ENCODE results near the gene KRTAP5-3.
A peak's percentile ranks its signal among the peaks of the same experiment; 100 is the strongest.
"Not testable (repeated sequence)": the region's sequence is repeated elsewhere in the genome, so short reads cannot be mapped to it uniquely, and the experiment has no call there.

The KRTAP5-3 gene

DNA sequence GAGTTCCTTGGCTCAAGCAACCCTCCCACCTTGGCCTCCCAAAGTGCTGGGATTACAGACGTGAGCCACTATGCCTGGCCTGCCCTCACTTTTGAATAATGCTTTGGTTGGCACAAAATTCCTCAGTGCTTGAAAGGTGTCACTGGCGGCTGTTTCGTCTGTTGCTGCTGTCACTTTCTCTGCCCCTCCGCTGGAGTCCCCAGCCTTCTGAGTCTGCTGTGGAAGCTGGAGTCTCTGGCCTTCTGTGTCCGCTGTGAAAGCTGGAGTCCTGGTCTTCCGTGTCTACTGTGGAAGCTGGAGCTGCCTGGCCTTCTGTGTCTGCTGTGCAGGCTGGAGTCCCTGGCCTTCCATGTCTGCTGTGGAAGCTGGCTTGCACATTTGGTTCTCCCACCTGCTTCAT, 18.3 kb downstream of the KRTAP5-3 start:
- Histone ChIP-seq H3K9ac (ENCODE audit: low read depth, low read length, poor library complexity, severe bottlenecking) (no peak overlapping the region), H3K36me3 (ENCODE audit: insufficient read depth, low read length) (no peaks in the 10 kb centered on the region), H3K79me2 (ENCODE audit: insufficient read depth, low read length) (no peaks in the 10 kb centered on the region), H2AFZ (ENCODE audit: low read length) (no peak overlapping the region), H3F3A (ENCODE audit: low read depth) (no peaks in the 10 kb centered on the region), H3K4me2 (ENCODE audit: low read depth, low read length, poor library complexity, severe bottlenecking) (no peak overlapping the region), H3K4me3 (ENCODE audit: low read length, poor library complexity, severe bottlenecking) (no peak overlapping the region), H3K9me2 (replicated peaks; ENCODE audit: low read depth, low read length) (no peaks in the 10 kb centered on the region), H4K20me1 (ENCODE audit: insufficient read depth, low read length, poor library complexity, severe bottlenecking) (no peaks in the 10 kb centered on the region), H3K9me3 (ENCODE audit: insufficient read depth, low read depth, low read length) (no peaks in the 10 kb centered on the region), H3K27me3 (ENCODE audit: insufficient read depth, low read length, poor library complexity, severe bottlenecking) (no peaks in the 10 kb centered on the region), H3K4me1 (ENCODE audit: insufficient read depth, low read length, poor library complexity, severe bottlenecking) (no peaks in the 10 kb centered on the region)
- no peak for TF ChIP-seq EZH2phosphoT487 (IDR thresholded peaks at IDR 0.05; ENCODE audit: borderline replicate concordance)
- TF ChIP-seq CTCF (conservative IDR thresholded peaks at IDR 0.05; ENCODE audit: low read length): no peak

GRCh38 chr11:1589191-1589963, 18.9 kb downstream of the KRTAP5-3 start:
- not testable (repeated sequence) for H3K4me3 ChIP-seq (ENCODE audit: low read length, poor library complexity, severe bottlenecking); H3K4me2 ChIP-seq (ENCODE audit: low read depth, low read length, poor library complexity, severe bottlenecking); H3F3A ChIP-seq (ENCODE audit: low read depth); H3K27me3 ChIP-seq (ENCODE audit: insufficient read depth, low read length, poor library complexity, severe bottlenecking); H3K9ac ChIP-seq (ENCODE audit: low read depth, low read length, poor library complexity, severe bottlenecking); H3K79me2 ChIP-seq (ENCODE audit: insufficient read depth, low read length); H3K9me3 ChIP-seq (ENCODE audit: insufficient read depth, low read depth, low read length); H3K4me1 ChIP-seq (ENCODE audit: insufficient read depth, low read length, poor library complexity, severe bottlenecking); H3K36me3 ChIP-seq (ENCODE audit: insufficient read depth, low read length); H4K20me1 ChIP-seq (ENCODE audit: insufficient read depth, low read length, poor library complexity, severe bottlenecking); H3K9me2 ChIP-seq (replicated peaks; ENCODE audit: low read depth, low read length)
- 0 out of 2 replicates have a peak overlapping the region, but pooled peaks have one; percentile 2 for H2AFZ ChIP-seq (ENCODE audit: low read length)

DNA sequence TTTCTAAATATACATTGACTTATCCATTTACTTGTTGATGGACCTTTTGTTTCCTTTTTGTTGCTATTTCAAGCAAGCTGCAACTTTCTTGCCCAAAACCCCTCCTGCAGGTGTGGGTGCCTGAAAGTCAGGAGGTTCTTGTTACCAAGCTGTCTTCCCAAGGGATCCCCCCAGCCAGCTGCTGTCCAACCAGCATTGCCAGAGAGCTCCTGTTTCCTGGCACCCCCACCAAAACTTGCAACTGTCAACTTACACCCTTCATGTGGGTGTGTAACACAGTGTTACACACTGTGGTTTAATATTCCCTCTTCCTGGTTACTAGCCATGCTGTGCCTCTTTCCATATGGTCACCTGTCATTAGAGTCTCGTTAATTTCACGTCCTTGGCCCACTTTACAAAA, 21.6 kb downstream of the KRTAP5-3 start:
- H3K27me3 ChIP-seq (ENCODE audit: insufficient read depth, low read length, poor library complexity, severe bottlenecking): no peaks in the 10 kb centered on the region
- no peak overlapping the region for H3K4me3 ChIP-seq (ENCODE audit: low read length, poor library complexity, severe bottlenecking)
- no peak for TF ChIP-seq EZH2phosphoT487 (IDR thresholded peaks at IDR 0.05; ENCODE audit: borderline replicate concordance)
- no peak for TF ChIP-seq CTCF (conservative IDR thresholded peaks at IDR 0.05; ENCODE audit: low read length)
- H3K79me2 ChIP-seq (ENCODE audit: insufficient read depth, low read length): no peaks in the 10 kb centered on the region
- no peak overlapping the region for H2AFZ ChIP-seq (ENCODE audit: low read length)
- no peaks in the 10 kb centered on the region for H3K9me2 ChIP-seq (replicated peaks; ENCODE audit: low read depth, low read length)
- no peaks in the 10 kb centered on the region for H3F3A ChIP-seq (ENCODE audit: low read depth)
- H3K9me3 ChIP-seq (ENCODE audit: insufficient read depth, low read depth, low read length): peaks cover under 1% of the 10 kb centered on the region; the same call in 1 of the 2 replicates
- no peak overlapping the region for H3K9ac ChIP-seq (ENCODE audit: low read depth, low read length, poor library complexity, severe bottlenecking)
- H4K20me1 ChIP-seq (ENCODE audit: insufficient read depth, low read length, poor library complexity, severe bottlenecking): no peaks in the 10 kb centered on the region
- H3K4me2 ChIP-seq (ENCODE audit: low read depth, low read length, poor library complexity, severe bottlenecking): no peak overlapping the region
- no peaks in the 10 kb centered on the region for H3K36me3 ChIP-seq (ENCODE audit: insufficient read depth, low read length)
- no peaks in the 10 kb centered on the region for H3K4me1 ChIP-seq (ENCODE audit: insufficient read depth, low read length, poor library complexity, severe bottlenecking)

DNA sequence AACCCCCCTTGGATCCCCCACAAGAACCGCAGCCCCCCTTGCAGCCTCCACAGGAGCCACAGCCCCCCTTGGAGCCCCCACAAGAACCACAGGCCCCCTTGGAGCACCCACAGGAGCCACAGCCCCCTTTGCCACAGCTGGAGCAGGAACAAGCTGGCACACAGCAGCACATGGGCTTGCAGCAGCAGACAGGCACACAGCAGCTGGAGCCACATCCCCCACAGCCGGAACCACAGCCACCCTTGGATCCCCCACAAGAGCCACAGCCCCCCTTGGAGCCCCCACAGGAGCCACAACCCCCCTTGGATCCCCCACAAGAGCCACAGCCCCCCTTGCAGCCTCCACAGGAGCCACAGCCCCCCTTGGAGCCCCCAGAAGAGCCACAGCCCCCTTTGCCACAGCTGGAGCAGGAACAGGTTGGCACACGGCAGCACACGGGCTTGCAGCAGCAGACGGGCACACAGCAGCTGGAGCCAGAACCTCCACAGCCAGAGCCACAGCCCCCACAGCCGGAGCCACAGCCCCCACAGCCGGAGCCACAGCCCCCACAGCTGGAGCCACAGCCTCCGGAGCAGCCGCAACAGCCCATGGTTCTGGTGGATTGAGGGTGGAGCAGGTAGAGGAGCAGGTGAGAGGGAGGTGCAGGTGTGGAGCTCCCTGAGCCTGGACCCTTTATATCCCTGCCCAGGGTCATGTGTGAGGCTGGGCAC, 23.4 kb downstream of the KRTAP5-3 start, which contains the start of gene KRTAP5-1:
Gene KRTAP5-1 (minus strand): TSS at position 623 of the 710 bp plus-strand sequence. CDS start 34 bp downstream, at position 589.
- not testable (repeated sequence) for H3K4me3 ChIP-seq (ENCODE audit: low read length, poor library complexity, severe bottlenecking); H3K9me2 ChIP-seq (replicated peaks; ENCODE audit: low read depth, low read length); H3K27me3 ChIP-seq (ENCODE audit: insufficient read depth, low read length, poor library complexity, severe bottlenecking); H3K4me1 ChIP-seq (ENCODE audit: insufficient read depth, low read length, poor library complexity, severe bottlenecking); H3F3A ChIP-seq (ENCODE audit: low read depth); H3K36me3 ChIP-seq (ENCODE audit: insufficient read depth, low read length); H3K79me2 ChIP-seq (ENCODE audit: insufficient read depth, low read length); H3K9ac ChIP-seq (ENCODE audit: low read depth, low read length, poor library complexity, severe bottlenecking); H4K20me1 ChIP-seq (ENCODE audit: insufficient read depth, low read length, poor library complexity, severe bottlenecking); H3K9me3 ChIP-seq (ENCODE audit: insufficient read depth, low read depth, low read length); H3K4me2 ChIP-seq (ENCODE audit: low read depth, low read length, poor library complexity, severe bottlenecking); H2AFZ ChIP-seq (ENCODE audit: low read length)

DNA sequence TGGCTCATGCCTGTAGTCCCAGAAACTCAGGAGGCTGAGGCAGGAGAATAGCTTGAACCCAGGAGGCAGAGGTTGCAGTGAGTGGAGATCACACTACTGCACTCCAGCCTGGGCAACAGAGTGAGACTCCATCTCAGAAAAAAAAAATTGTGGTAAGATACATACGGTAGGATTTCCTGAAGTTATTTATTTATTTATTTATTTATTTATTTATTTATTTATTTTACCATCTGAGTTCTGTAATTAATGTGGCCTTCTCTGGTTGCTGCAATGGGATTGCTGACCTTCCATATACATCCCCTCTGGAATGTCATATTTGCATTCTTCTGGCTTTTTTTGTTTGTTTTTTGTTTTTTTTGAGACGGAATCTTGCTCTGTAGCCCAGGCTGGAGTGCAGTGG, 25.4 kb downstream of the KRTAP5-3 start:
- not testable (repeated sequence) for H3K79me2 ChIP-seq (ENCODE audit: insufficient read depth, low read length); H3F3A ChIP-seq (ENCODE audit: low read depth); H3K4me2 ChIP-seq (ENCODE audit: low read depth, low read length, poor library complexity, severe bottlenecking); H3K9ac ChIP-seq (ENCODE audit: low read depth, low read length, poor library complexity, severe bottlenecking); H2AFZ ChIP-seq (ENCODE audit: low read length); H3K27me3 ChIP-seq (ENCODE audit: insufficient read depth, low read length, poor library complexity, severe bottlenecking); H4K20me1 ChIP-seq (ENCODE audit: insufficient read depth, low read length, poor library complexity, severe bottlenecking); H3K4me1 ChIP-seq (ENCODE audit: insufficient read depth, low read length, poor library complexity, severe bottlenecking); H3K36me3 ChIP-seq (ENCODE audit: insufficient read depth, low read length); H3K4me3 ChIP-seq (ENCODE audit: low read length, poor library complexity, severe bottlenecking); H3K9me3 ChIP-seq (ENCODE audit: insufficient read depth, low read depth, low read length); H3K9me2 ChIP-seq (replicated peaks; ENCODE audit: low read depth, low read length)

Data from Loucy (cell line).